Urinary bladder (tissue), 4 donors: ENCODE results near the gene BOLA2B. TPM values are rescaled to one million over a fixed set of nuclear protein-coding genes. Genes with fewer than 3 reads are reported as not detected.
"Not testable (repeated sequence)": the region's sequence is repeated elsewhere in the genome, so short reads cannot be mapped to it uniquely, and the experiment has no call there.

Experiments
- DNase-seq: peaks from one replicate; pipeline ENCODE4 v3.0.0-alpha.2; 2015; ENCODE audit errors: extremely low spot score
- H3K27ac ChIP-seq: one replicate; pipeline ENCODE4 v1.5.1; 2013; ENCODE audit warnings: low read depth, mild to moderate bottlenecking, moderate library complexity
- H3K36me3 ChIP-seq: one replicate; pipeline ENCODE4 v1.6.1; 2013; ENCODE audit warnings: mild to moderate bottlenecking, moderate library complexity; ENCODE audit not compliant: insufficient read depth
- H3K4me1 ChIP-seq: one replicate; pipeline ENCODE4 v1.6.1; 2013; ENCODE audit warnings: mild to moderate bottlenecking, moderate library complexity; ENCODE audit not compliant: insufficient read depth
- H3K4me3 ChIP-seq: one replicate; pipeline ENCODE4 v1.5.1; 2013; ENCODE audit warnings: low read depth, low read length
- WGBS: extraction: QIAGEN DNeasy Blood & Tissue Kit; methylation state at CpG from one replicate; pipeline ENCODE4 v1.1.7; 2013; 5-methylcytosine and 5-hydroxymethylcytosine counted together
- polyA plus RNA-seq: library from polyadenylated mRNA; stranded (reverse); fragments of 200-250 nt; gene quantifications from one replicate; pipeline ENCODE4 v1.2.3, GENCODE V29; 2013
- total RNA-seq: library from RNA; depleted of rRNA; stranded (reverse); fragments of >200 nt; gene quantifications from one replicate; pipeline ENCODE4 v1.2.3, GENCODE V29; 2014
- donor health status: healthy with polysubstance abuse.
- donor health status: healthy.

The BOLA2B gene
- total and polyA plus RNA-seq, 2 donors, result 10.2 to 97.5 TPM

DNA sequence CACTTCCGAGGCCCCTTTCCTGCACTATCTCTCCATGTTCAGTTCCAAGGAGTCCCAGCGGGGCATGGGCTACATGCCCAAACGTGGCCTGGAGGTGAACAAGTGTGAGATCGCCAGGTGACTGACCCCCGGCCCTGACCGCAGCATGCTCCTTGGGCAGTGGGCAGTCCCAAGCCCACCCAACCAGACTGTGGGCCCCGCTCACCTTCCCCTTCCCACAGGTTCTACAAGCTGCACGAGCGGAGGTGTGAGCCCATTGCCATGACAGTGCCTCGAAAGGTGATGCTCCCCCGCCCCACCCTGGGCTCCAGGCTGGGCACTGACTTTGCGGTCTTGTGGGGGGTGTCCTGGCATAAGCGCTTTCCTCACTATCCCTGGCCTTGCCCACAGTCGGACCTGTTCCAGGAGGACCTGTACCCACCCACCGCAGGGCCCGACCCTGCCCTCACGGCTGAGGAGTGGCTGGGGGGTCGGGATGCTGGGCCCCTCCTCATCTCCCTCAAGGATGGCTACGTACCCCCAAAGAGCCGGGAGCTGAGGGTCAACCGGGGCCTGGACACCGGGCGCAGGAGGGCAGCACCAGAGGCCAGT lies 5.4 kb downstream of the BOLA2B start:
- Histone ChIP-seq H3K36me3 (no peaks in the 10 kb centered on the region), H3K27ac (no peak overlapping the region), H3K4me1 (peaks cover 3% of the 10 kb centered on the region), H3K4me3 (no peak overlapping the region)
- 92% methylated on average over 23 of the region's 23 CpGs for WGBS
- no peak for DNase-seq

DNA sequence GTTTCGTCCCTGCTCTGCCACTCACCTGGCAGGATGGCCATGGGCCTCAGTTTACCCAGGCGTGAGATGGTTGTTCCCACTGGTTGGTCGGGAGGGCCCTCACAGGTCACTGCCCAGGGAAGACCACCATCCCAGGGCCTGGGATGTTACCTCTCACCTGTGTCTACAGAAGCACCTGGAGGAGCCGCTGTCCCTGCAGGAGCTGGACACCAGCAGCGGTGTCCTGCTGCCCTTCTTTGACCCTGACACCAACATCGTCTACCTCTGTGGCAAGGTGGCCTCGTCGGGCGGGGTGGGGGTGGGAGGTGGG lies 6.0 kb downstream of the BOLA2B start:
- DNase-seq, result no peak
- no peak overlapping the region for H3K4me3 ChIP-seq
- peaks cover 3% of the 10 kb centered on the region for H3K4me1 ChIP-seq
- H3K27ac ChIP-seq, result no peak overlapping the region
- H3K36me3 ChIP-seq, result no peaks in the 10 kb centered on the region
- 75% methylated on average over 9 of the region's 9 CpGs for WGBS

- H3K4me1 ChIP-seq, result peaks cover 3% of the 10 kb centered on the region
- no peak for DNase-seq
- no peaks in the 10 kb centered on the region for H3K36me3 ChIP-seq
- no peak overlapping the region for H3K4me3 ChIP-seq
- no peak overlapping the region for H3K27ac ChIP-seq
- 62% methylated on average over 36 of the region's 36 CpGs for WGBS
Observed at GRCh38 chr16:30186782-30187555, 6.5 kb downstream of the BOLA2B start.

DNA sequence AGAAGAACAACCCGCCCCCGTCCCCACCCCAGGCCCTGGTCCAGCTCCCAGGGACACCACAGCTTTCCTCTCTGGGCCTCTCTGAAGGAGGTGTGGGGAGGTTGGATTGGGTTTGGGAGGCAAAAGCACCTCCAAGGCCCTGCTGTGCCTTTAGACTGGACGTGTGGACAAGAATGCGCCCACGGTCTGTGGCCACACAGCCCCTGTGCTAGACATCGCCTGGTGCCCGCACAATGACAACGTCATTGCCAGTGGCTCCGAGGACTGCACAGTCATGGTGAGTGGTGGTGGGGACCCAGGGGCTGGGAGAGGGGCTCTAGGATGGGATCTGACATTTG lies 7.1 kb downstream of the BOLA2B start:
- WGBS, result 88% methylated on average over 9 of the region's 9 CpGs
- DNase-seq, result no peak
- no peak overlapping the region for H3K4me3 ChIP-seq
- H3K36me3 ChIP-seq, result no peaks in the 10 kb centered on the region
- peaks cover 3% of the 10 kb centered on the region for H3K4me1 ChIP-seq
- no peak overlapping the region for H3K27ac ChIP-seq

GRCh38 chr16:30185683-30186421 lies 7.6 kb downstream of the BOLA2B start:
- no peak for DNase-seq
- WGBS, result 77% methylated on average over 15 of the region's 15 CpGs
- Histone ChIP-seq H3K27ac (no peak overlapping the region), H3K36me3 (no peaks in the 10 kb centered on the region), H3K4me1 (peaks cover 3% of the 10 kb centered on the region), H3K4me3 (no peak overlapping the region)

DNA sequence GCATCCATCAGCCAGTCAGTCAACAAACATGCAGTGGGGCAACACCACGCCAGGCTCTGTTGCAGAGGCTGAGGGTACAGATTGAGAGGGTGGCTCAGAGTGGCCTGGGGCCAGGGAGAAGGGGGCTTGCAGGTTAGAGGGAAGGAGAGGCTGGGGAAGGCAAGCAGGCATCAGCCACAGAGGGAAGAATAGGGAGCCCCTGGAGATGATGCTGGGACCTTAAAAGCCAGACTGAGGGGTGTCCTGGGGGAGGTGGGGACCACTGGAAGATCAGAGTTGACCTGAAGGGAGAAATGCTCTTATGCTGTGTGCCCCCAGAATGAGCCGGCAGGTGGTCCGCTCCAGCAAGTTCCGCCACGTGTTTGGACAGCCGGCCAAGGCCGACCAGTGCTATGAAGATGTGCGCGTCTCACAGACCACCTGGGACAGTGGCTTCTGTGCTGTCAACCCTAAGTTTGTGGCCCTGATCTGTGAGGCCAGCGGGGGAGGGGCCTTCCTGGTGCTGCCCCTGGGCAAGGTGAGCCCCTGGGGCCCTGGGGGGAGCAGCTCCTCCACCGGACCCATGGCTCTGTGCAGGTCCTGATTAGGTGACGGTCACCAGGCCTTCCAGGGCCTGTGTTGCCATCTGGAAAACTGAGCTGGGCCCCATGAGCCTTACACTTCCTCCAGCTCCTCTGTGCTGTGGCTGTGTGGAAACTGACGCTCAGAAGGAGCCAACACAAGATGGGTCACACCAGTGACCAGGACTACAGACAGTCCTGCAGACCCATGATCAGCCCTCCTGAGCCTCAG lies 8.4 kb downstream of the BOLA2B start:
- Histone ChIP-seq H3K27ac (no peak overlapping the region), H3K36me3 (no peaks in the 10 kb centered on the region), H3K4me3 (peak overlapping the region; percentile 69), H3K4me1 (peaks cover 3% of the 10 kb centered on the region)
- WGBS, result 86% methylated on average over 13 of the region's 13 CpGs
- no peak for DNase-seq

DNA sequence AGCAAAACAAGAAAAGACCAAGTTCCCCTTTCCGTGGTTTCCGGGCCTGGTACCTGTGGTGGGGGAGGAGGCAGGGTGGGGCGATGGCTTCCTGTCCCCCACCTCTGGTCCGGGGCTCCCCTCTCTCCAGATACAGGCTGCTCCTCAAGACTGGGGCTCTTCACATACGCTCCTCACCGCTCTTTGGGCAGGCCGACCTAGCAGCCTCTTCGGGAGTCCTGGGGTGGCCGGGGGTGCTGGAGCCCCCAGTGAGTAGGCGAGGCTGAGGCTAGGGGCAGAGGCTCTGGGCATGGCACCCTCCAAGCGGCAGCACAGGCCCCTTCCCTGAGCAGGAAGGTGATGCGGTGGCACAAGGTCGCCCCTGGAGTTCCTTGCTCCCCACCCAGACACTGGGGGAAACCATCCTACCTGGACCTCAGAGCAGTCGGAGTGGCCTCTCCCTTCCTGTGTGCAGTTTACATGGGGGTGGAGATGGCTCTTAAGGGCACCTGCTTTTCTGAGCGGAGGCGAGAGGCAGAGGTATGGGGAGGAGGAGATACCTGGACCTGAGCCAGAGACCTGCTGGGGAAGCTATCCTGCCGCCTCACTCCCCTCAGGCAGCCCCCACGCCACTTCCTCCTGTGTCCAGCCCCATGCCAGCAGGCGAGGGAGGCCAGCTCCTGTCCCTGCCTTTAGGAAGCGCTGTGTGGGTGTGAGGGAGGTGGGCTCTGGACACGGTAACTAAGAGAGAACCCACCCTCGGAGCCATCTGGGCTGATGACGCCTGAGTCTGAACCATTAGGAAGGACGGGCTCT lies 9.2 kb downstream of the BOLA2B start:
- 38% methylated on average over 24 of the region's 24 CpGs for WGBS
- Histone ChIP-seq H3K36me3 (no peaks in the 10 kb centered on the region), H3K27ac (no peak overlapping the region), H3K4me3 (peak overlapping the region; percentile 69), H3K4me1 (peaks cover 3% of the 10 kb centered on the region)
- no peak for DNase-seq

GRCh38 chr16:30183233-30184095 lies 10.0 kb downstream of the BOLA2B start, which contains the start of gene CORO1A:
Gene CORO1A, plus strand, starts transcription at chr16:30183602. Its CDS starts 1,608 bp downstream, at chr16:30185210.
- DNase-seq, result peak; percentile 10
- under 1% methylated on average over 81 of the region's 81 CpGs for WGBS

DNA sequence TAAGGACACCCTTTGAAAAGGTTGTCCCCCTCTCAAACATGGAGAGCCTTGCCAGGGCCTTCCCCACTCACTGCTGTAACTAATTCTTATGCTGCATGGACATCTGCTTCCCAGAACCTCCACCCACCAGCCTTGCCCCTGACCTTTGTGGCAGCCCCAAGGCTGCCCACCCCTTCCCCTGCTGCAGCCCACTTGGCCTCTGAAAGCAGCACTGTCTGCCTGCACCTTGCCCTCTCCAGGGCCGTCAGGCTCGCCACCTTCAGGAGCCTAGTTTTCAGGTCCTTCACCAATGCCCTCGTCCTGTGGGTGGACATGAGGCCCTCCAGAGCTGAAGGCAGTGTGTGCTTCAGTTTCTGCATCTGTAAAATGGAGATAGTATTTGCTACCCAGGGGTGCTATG lies 12.7 kb downstream of the BOLA2B start:
- DNase-seq, result no peak
- H3K36me3 ChIP-seq, result no peaks in the 10 kb centered on the region
- no peak overlapping the region for H3K4me3 ChIP-seq
- H3K4me1 ChIP-seq, result peaks cover 2% of the 10 kb centered on the region
- 77% methylated on average over 3 of the region's 3 CpGs for WGBS
- H3K27ac ChIP-seq, result no peak overlapping the region

More at GRCh38 chr16:30183233-30184095, 10.0 kb downstream of the BOLA2B start, which contains the start of gene CORO1A:
- Histone ChIP-seq H3K36me3 (no peaks in the 10 kb centered on the region), H3K4me1 (peaks cover 3% of the 10 kb centered on the region), H3K4me3 (peak within 1 kb of the TSS; percentile 69), H3K27ac (peak within 1 kb of the TSS; percentile 88)

DNA sequence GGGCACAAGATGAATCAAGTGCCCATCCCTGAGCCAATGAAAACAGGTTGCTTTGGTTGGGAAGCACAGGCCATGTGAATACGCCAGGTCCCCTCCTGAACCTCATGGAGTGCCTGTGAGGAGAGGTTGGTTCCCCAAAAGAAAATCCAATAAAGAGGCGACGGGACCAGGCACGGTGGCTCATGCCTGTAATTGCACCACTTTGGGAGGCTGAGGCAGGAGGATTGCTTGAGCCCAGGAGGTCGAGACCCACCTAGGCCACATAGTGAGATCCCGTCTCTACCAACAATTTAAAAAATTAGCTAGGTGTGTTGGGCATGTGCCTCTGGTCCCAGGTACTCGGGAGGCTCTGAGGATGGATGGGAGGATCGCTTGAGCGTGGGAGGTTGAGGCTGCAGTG lies 13.5 kb downstream of the BOLA2B start:
- Histone ChIP-seq H3K27ac (no peak overlapping the region), H3K4me1 (peaks cover 2% of the 10 kb centered on the region), H3K36me3 (no peaks in the 10 kb centered on the region), H3K4me3 (no peak overlapping the region)
- 94% methylated on average over 9 of the region's 9 CpGs for WGBS
- DNase-seq, result no peak

DNA sequence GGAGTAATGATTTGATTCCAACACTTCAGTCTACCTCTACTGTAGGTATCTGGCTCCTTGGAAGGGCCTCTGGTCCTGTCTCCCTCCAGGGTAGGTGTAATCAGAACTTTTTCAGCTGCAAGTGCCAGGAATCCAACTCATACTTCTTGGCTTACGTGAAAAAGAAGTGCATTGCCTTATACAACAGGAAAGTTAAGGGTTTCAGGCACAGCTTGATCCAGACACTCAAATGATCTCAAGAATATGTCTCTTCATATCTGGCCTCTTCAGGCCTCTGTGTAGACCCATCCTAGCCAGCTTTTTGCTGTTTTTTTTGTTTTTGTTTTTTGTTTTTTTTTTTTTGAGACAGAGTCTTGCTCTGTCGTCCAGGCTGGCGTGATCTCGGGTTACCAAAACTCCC lies 14.3 kb downstream of the BOLA2B start:
- H3K4me1 ChIP-seq, result peaks cover 2% of the 10 kb centered on the region
- 88% methylated on average over 4 of the region's 4 CpGs for WGBS
- DNase-seq, result no peak
- H3K4me3 ChIP-seq, result no peak overlapping the region
- no peak overlapping the region for H3K27ac ChIP-seq
- no peaks in the 10 kb centered on the region for H3K36me3 ChIP-seq

GRCh38 chr16:30176876-30177275 lies 16.6 kb downstream of the BOLA2B start:
- not testable (repeated sequence) for H3K4me1 ChIP-seq, H3K36me3 ChIP-seq, DNase-seq, H3K4me3 ChIP-seq, H3K27ac ChIP-seq
- 82% methylated on average over 6 of the region's 6 CpGs for WGBS
